Adrenal gland (tissue), 12 donors: ENCODE data around the gene FARS2. TPM values are rescaled to one million over a fixed set of nuclear protein-coding genes. Genes with fewer than 3 reads are reported as not detected.

Source experiments
- DNase-seq, 7 donors: peaks; one replicate each; pipeline ENCODE4 v3.0.0-alpha.2; 2019 to 2020
- H3K27ac ChIP-seq, 5 donors: fragments of 200-600 bp; sonication (generic) in 4 of 5; 1 replicate in 3 of 5; 2 replicates in 2 of 5; pipeline versions ENCODE4 v1.5.1 to v1.8.0; 2016 to 2020; ENCODE audit warnings: mild to moderate bottlenecking in 1 of 5
- H3K27me3 ChIP-seq: fragments of 200-600 bp; 2 replicates; pipeline ENCODE4 v1.8.0; 2021
- H3K36me3 ChIP-seq, 2 donors: fragments of 200-600 bp; replicated peaks in 1 of 2; 1 replicate in 1 of 2; 2 replicates in 1 of 2; pipeline versions ENCODE4 v1.5.1 to v1.8.0; 2018 to 2022
- H3K4me1 ChIP-seq, 2 donors: fragments of 200-600 bp; replicated peaks in 1 of 2; 1 replicate in 1 of 2; 2 replicates in 1 of 2; pipeline versions ENCODE4 v1.5.1 to v1.8.0; 2018 to 2021
- H3K4me3 ChIP-seq, 4 donors: fragments of 200-600 bp; sonication (generic) in 3 of 4; one replicate each; pipeline ENCODE4 v1.5.1; 2016 to 2018
- H3K9me3 ChIP-seq, 3 donors: fragments of 200-600 bp; sonication (generic) in 1 of 3; replicated peaks in 1 of 3; 1 replicate in 2 of 3; 2 replicates in 1 of 3; pipeline versions ENCODE4 v1.5.1 to v1.8.0; 2016 to 2021
- POLR2A ChIP-seq, 2 donors: fragments of 450-650 bp; IDR thresholded peaks; one replicate each; pipeline ENCODE4 v1.6.1; 2017; ENCODE audit warnings: antibody characterized with exemption in 2 of 2, mild to moderate bottlenecking in 2 of 2, moderate library complexity in 1 of 2
- WGBS, 4 donors: extraction: QIAGEN DNeasy Blood & Tissue Kit in 2 of 4; methylation state at CpG; one replicate each; pipeline versions ENCODE4 v1.1.5 to v1.1.7; 2013 to 2017; 5-methylcytosine and 5-hydroxymethylcytosine counted together
- intact Hi-C, 2 donors: fragments of 100-400 bp; cut with DNase I; formaldehyde crosslinking; loops; one replicate each; pipeline versions ENCODE4 v1.14.1 to v1.15.0; 2022 to 2023
- polyA plus RNA-seq, 3 donors: library from polyadenylated mRNA; stranded (reverse); fragments of 200-250 nt in 2 of 3; fragments of 350-450 nt in 1 of 3; fragmentation: Illumina TruSeq in 1 of 3; extraction: RNeasy Lipid Tissue Mini Kit (QIAGEN cat#74804) in 1 of 3; gene quantifications; one replicate each; pipeline ENCODE4 v1.2.3, GENCODE V29; 2013 to 2014
- total RNA-seq, 9 donors: library from RNA; depleted of rRNA in 4 of 9; stranded (reverse); fragments of >200 nt in 4 of 9; fragments of 120-200 nt in 1 of 9; fragmentation: NEBNext Ultra II Directional in 1 of 9; extraction: Animal tissue kit (Norgen Biotek cat#: 25700) in 1 of 9; gene quantifications; one replicate each; pipeline versions ENCODE4 v1.1.0 to v1.2.4, GENCODE V29; 2013 to 2023
- TF ChIP-seq, protein P1 (sequence below), 6 experiments: fragments of 450-650 bp in 4 of 6; fragments of 200-600 bp in 2 of 6; sonication (generic) in 1 of 6; IDR thresholded peaks; 1 replicate in 5 of 6; 2 replicates in 1 of 6; pipeline versions ENCODE4 v1.5.1 to v1.8.0; 2016 to 2021; ENCODE audit warnings: antibody characterized with exemption in 6 of 6, mild to moderate bottlenecking in 2 of 6, moderate library complexity in 1 of 6
- donor health status: healthy with polysubstance abuse.
- donor health status: Bipolar disorder and iron deficiency.
- donor health status: DM: yes; HTN: yes; CAD: no.
- donor health status: DM: no; HTN: no; CAD: no.
- donor health status: DM: no; HTN: no; CAD: no.
- donor health status: DM: yes; HTN: yes; CAD: no.

The FARS2 gene
- total and polyA plus RNA-seq, 12 donors: 7.2 to 55.2 (median 19.8) TPM

DNA sequence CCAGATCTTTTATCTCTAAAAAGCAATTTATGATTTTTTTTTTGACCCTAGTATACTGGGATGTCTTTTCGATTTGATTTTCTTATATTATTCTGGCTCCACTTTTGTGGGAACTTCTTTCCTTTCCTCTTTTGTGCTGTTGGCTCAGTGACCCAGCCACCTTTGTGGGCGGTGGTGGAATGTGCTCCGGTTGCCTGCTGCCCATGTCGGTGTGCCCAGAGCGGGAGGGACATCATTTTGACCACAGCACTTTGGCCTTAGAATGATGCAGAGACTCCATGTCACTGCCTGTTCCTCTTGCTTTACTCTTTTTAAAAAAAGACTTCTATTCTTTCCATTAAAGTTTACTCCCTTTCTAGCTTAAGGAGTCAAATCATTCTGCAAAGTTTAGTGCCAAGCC is 198.0 kb downstream of the FARS2 start:
- intact Hi-C loops: no loop called here
- no peak overlapping the region for H3K4me3 ChIP-seq
- H3K4me1 ChIP-seq: no peaks in the 10 kb centered on the region
- no peak overlapping the region for H3K27ac ChIP-seq
- H3K27me3 ChIP-seq: no peaks in the 10 kb centered on the region
- no peaks in the 10 kb centered on the region for H3K36me3 ChIP-seq
- DNase-seq: no peak
- TF ChIP-seq POLR2A (IDR thresholded peaks at IDR 0.05): no peak
- TF ChIP-seq, protein P1, sequence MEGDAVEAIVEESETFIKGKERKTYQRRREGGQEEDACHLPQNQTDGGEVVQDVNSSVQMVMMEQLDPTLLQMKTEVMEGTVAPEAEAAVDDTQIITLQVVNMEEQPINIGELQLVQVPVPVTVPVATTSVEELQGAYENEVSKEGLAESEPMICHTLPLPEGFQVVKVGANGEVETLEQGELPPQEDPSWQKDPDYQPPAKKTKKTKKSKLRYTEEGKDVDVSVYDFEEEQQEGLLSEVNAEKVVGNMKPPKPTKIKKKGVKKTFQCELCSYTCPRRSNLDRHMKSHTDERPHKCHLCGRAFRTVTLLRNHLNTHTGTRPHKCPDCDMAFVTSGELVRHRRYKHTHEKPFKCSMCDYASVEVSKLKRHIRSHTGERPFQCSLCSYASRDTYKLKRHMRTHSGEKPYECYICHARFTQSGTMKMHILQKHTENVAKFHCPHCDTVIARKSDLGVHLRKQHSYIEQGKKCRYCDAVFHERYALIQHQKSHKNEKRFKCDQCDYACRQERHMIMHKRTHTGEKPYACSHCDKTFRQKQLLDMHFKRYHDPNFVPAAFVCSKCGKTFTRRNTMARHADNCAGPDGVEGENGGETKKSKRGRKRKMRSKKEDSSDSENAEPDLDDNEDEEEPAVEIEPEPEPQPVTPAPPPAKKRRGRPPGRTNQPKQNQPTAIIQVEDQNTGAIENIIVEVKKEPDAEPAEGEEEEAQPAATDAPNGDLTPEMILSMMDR (IDR thresholded peaks at IDR 0.05): no peak
- H3K9me3 ChIP-seq: no peaks in the 10 kb centered on the region
- 88 to 96% (median 93%) methylated on average over 5 of the region's 5 CpGs for WGBS, 4 donors

DNA sequence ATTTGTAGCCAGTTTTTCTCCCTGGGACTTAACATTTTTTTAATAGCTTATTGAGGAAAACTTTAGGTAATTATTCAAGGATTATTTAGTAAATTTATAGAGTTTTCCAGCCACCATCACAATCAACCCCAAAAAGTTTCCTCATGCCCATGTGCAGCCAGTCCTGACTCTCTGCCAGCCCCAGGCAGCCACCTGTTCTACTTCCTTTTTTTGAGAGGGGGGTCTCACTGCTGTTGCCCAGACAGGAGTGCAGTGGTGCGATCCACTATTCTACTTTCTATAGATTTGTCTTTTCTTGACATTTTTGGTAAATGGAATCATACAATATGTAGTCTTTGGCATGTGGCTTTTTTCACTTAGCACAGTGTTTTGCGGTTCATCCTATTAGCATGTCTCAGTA is 200.1 kb downstream of the FARS2 start:
- intact Hi-C loops: no loop called here
- Histone ChIP-seq H3K36me3 (no peaks in the 10 kb centered on the region), H3K9me3 (no peaks in the 10 kb centered on the region), H3K27me3 (no peaks in the 10 kb centered on the region), H3K4me1 (no peaks in the 10 kb centered on the region), H3K27ac (no peak overlapping the region), H3K4me3 (no peak overlapping the region)
- 71 to 100% (median 100%) methylated on average over 2 of the region's 2 CpGs for WGBS, 4 donors
- no peak for TF ChIP-seq POLR2A (IDR thresholded peaks at IDR 0.05)
- TF ChIP-seq, protein P1 (IDR thresholded peaks at IDR 0.05): no peak
- DNase-seq: no peak

GRCh38 chr6:5462856-5463255 is 201.5 kb downstream of the FARS2 start:
- 81 to 87% (median 83%) methylated on average over 6 of the region's 6 CpGs for WGBS, 4 donors
- Histone ChIP-seq H3K4me3 (no peak overlapping the region), H3K27ac (no peak overlapping the region), H3K9me3 (no peaks in the 10 kb centered on the region), H3K27me3 (no peaks in the 10 kb centered on the region), H3K4me1 (no peaks in the 10 kb centered on the region), H3K36me3 (no peaks in the 10 kb centered on the region)
- intact Hi-C loops: no loop called here
- DNase-seq: no peak
- no peak for TF ChIP-seq POLR2A (IDR thresholded peaks at IDR 0.05)
- TF ChIP-seq, protein P1 (IDR thresholded peaks at IDR 0.05): no peak

GRCh38 chr6:5463690-5464089 is 202.4 kb downstream of the FARS2 start:
- TF ChIP-seq, protein P1 (IDR thresholded peaks at IDR 0.05): no peak
- TF ChIP-seq POLR2A (IDR thresholded peaks at IDR 0.05): no peak
- intact Hi-C loops: no loop called here
- no peaks in the 10 kb centered on the region for H3K36me3 ChIP-seq
- no peak overlapping the region for H3K4me3 ChIP-seq
- WGBS, 4 donors: 91 to 97% (median 96%) methylated on average over 3 of the region's 3 CpGs
- no peak for DNase-seq
- no peak overlapping the region for H3K27ac ChIP-seq
- no peaks in the 10 kb centered on the region for H3K9me3 ChIP-seq
- H3K27me3 ChIP-seq: no peaks in the 10 kb centered on the region
- H3K4me1 ChIP-seq: no peaks in the 10 kb centered on the region
